Measurements from ENCODE around the gene BHLHA15. TPM values are rescaled to one million over a fixed set of nuclear protein-coding genes. Genes with fewer than 3 reads are reported as not detected.

Gene BHLHA15
- total RNA-seq, 4 donors from 2014 or later, result not detected

GRCh38 chr7:98211676-98212531 lies 665 bp downstream of the BHLHA15 start:
- no peak for DNase-seq (ENCODE audit: extremely low spot score)
- H3K9me3 ChIP-seq, result no peaks in the 10 kb centered on the region
- peak overlapping the region; percentile 38 to 55 (median 42) for H3K4me3 ChIP-seq

GRCh38 chr7:98212532-98213041 lies 1.3 kb downstream of the BHLHA15 start:
- Histone ChIP-seq H3K9me3 (no peaks in the 10 kb centered on the region), H3K27me3 (peaks cover 0 to 26% (median 6%) of the 10 kb centered on the region in 4 donors), H3K27ac (replicated peaks in 1 of 4) (no peak overlapping the region), H3K4me1 (peaks cover 4 to 19% (median 15%) of the 10 kb centered on the region in 4 donors), H3K36me3 (peaks cover 0 to 28% (median 22%) of the 10 kb centered on the region in 4 donors), H3K4me3 (no peak overlapping the region)
- no peak for TF ChIP-seq CTCF (IDR thresholded peaks at IDR 0.05)
- 89% methylated on average over 13 of the region's 30 CpGs for WGBS
- no peak for DNase-seq (ENCODE audit: extremely low spot score)
- intact Hi-C loops (cut with DNase I), result no loop called here

More at GRCh38 chr7:98211676-98212531, 665 bp downstream of the BHLHA15 start:
- Histone ChIP-seq H3K27ac (replicated peaks in 1 of 4) (no peak overlapping the region), H3K4me1 (peaks cover 4 to 19% (median 15%) of the 10 kb centered on the region in 4 donors), H3K36me3 (peaks cover 7 to 28% (median 22%) of the 10 kb centered on the region in 4 donors), H3K27me3 (peaks cover 0 to 26% (median 6%) of the 10 kb centered on the region in 4 donors)
- intact Hi-C loops (cut with DNase I), result no loop called here
- no peak for TF ChIP-seq EP300 (IDR thresholded peaks at IDR 0.05)
- no peak for TF ChIP-seq POLR2AphosphoS5 (IDR thresholded peaks at IDR 0.05)
- no peak for TF ChIP-seq CTCF (IDR thresholded peaks at IDR 0.05)
- TF ChIP-seq POLR2A (IDR thresholded peaks at IDR 0.05; ENCODE audit: low read depth), result no peak
- WGBS, result 66% methylated on average over 14 of the region's 49 CpGs

GRCh38 chr7:98213296-98213887 lies 2.2 kb downstream of the BHLHA15 start:
- WGBS, result 67% methylated on average over 1 of the region's 8 CpGs
- peaks cover 0 to 29% (median 26%) of the 10 kb centered on the region in 4 donors for H3K36me3 ChIP-seq
- DNase-seq (ENCODE audit: extremely low spot score), result no peak
- H3K4me3 ChIP-seq, result no peak overlapping the region
- intact Hi-C loops (cut with DNase I), result no loop called here
- H3K9me3 ChIP-seq, result no peaks in the 10 kb centered on the region
- no peak for TF ChIP-seq EP300 (IDR thresholded peaks at IDR 0.05)
- TF ChIP-seq POLR2A (IDR thresholded peaks at IDR 0.05; ENCODE audit: low read depth), result no peak
- no peak for TF ChIP-seq POLR2AphosphoS5 (IDR thresholded peaks at IDR 0.05)
- no peak for TF ChIP-seq CTCF (IDR thresholded peaks at IDR 0.05)
- H3K27ac ChIP-seq (replicated peaks in 1 of 4), result no peak overlapping the region
- H3K27me3 ChIP-seq, result peaks cover 0 to 26% (median 6%) of the 10 kb centered on the region in 4 donors
- H3K4me1 ChIP-seq, result peaks cover 4 to 19% (median 17%) of the 10 kb centered on the region in 4 donors

GRCh38 chr7:98213888-98214810 lies 2.9 kb downstream of the BHLHA15 start:
- intact Hi-C loops (cut with DNase I), result no loop called here
- TF ChIP-seq EP300 (IDR thresholded peaks at IDR 0.05), result no peak
- TF ChIP-seq POLR2A (IDR thresholded peaks at IDR 0.05; ENCODE audit: low read depth), result no peak
- no peak for TF ChIP-seq CTCF (IDR thresholded peaks at IDR 0.05)
- H3K27me3 ChIP-seq, result peaks cover 0 to 26% (median 6%) of the 10 kb centered on the region in 4 donors
- H3K36me3 ChIP-seq, result peaks cover 0 to 29% (median 26%) of the 10 kb centered on the region in 4 donors
- H3K4me1 ChIP-seq, result peaks cover 4 to 19% (median 17%) of the 10 kb centered on the region in 4 donors
- H3K27ac ChIP-seq (replicated peaks in 1 of 4), result no peak overlapping the region
- no peak for DNase-seq (ENCODE audit: extremely low spot score)
- H3K4me3 ChIP-seq, result no peak overlapping the region
- 88% methylated on average over 11 of the region's 25 CpGs for WGBS
- no peaks in the 10 kb centered on the region for H3K9me3 ChIP-seq
